Right cardiac atrium (tissue), 5 donors: Measurements from ENCODE around the gene HMGXB3. TPM values are rescaled to one million over a fixed set of nuclear protein-coding genes. Genes with fewer than 3 reads are reported as not detected.

Experiments
- ATAC-seq, 2 donors: fragments of 200-7000 bp; cut with Tn5 transposase; one replicate each; pipeline versions ENCODE4 v1.8.0 to v1.9.1; 2020; ENCODE audit warnings: moderate library complexity in 2 of 2, mild to moderate bottlenecking in 1 of 2
- DNase-seq, 3 donors: peaks; one replicate each; pipeline ENCODE4 v3.0.0-alpha.2; 2020
- H3K27ac ChIP-seq: one replicate; pipeline ENCODE4 v1.5.1; 2013; ENCODE audit warnings: mild to moderate bottlenecking, low read length, control low read depth, moderate library complexity
- H3K27me3 ChIP-seq: one replicate; pipeline ENCODE4 v1.6.1; 2013; ENCODE audit not compliant: control insufficient read depth, insufficient read depth
- H3K4me1 ChIP-seq: one replicate; pipeline ENCODE4 v1.6.1; 2013; ENCODE audit warnings: low read length; ENCODE audit not compliant: control insufficient read depth, insufficient read depth
- H3K4me3 ChIP-seq: one replicate; pipeline ENCODE4 v1.5.1; 2013; ENCODE audit warnings: low read length, control low read depth
- H3K9me3 ChIP-seq: one replicate; pipeline ENCODE4 v1.6.1; 2013; ENCODE audit warnings: low read length; ENCODE audit not compliant: control insufficient read depth
- WGBS: extraction: QIAGEN DNeasy Blood & Tissue Kit; methylation state at CpG from one replicate; pipeline ENCODE4 v1.1.7; 2013; 5-methylcytosine and 5-hydroxymethylcytosine counted together
- intact Hi-C, 4 donors: fragments of 100-400 bp; cut with DNase I; formaldehyde crosslinking; loops; one replicate each; pipeline versions ENCODE4 v1.11.0 to v1.14.0; 2022 to 2023
- polyA plus RNA-seq: library from polyadenylated mRNA; stranded (reverse); fragments of 200-250 nt; gene quantifications from one replicate; pipeline ENCODE4 v1.2.3, GENCODE V29; 2013
- total RNA-seq, 4 donors: library from RNA; stranded (reverse); fragmentation: NEBNext Ultra II Directional; extraction: Animal tissue kit (Norgen Biotek cat#: 25700); gene quantifications; one replicate each; pipeline ENCODE4 v1.2.1, GENCODE V29; 2021
- donor health status: healthy with polysubstance abuse.
- donor health status: DM: no; HTN: yes; CAD: no.
- donor health status: DM: no; HTN: no; CAD: no.
- donor health status: DM: no; HTN: yes; CAD: no; lungs with severe emphysema.
- donor health status: DM: yes; HTN: yes; CAD: no.

HMGXB3 gene
- total and polyA plus RNA-seq, 5 donors, result 9.3 to 19.6 (median 14.8) TPM

- intact Hi-C loops, result no loop called here
- no peaks in the 10 kb centered on the region for H3K9me3 ChIP-seq
- no peak overlapping the region for H3K27ac ChIP-seq
- H3K4me3 ChIP-seq, result no peak overlapping the region
- no peak for ATAC-seq
- 81% methylated on average over 7 of the region's 7 CpGs for WGBS
- DNase-seq, result no peak
- no peaks in the 10 kb centered on the region for H3K27me3 ChIP-seq
- H3K4me1 ChIP-seq, result no peaks in the 10 kb centered on the region
Observed at GRCh38 chr5:150060471-150060870, 59.9 kb downstream of the HMGXB3 start.

- DNase-seq, result no peak
- Histone ChIP-seq H3K27me3 (no peaks in the 10 kb centered on the region), H3K4me1 (no peaks in the 10 kb centered on the region), H3K9me3 (no peaks in the 10 kb centered on the region), H3K27ac (no peak overlapping the region), H3K4me3 (no peak overlapping the region)
- 92% methylated on average over 12 of the region's 12 CpGs for WGBS
- ATAC-seq, result no peak
- intact Hi-C loops, result no loop called here
Observed at GRCh38 chr5:150061538-150061995, 61.0 kb downstream of the HMGXB3 start.

- WGBS, result 90% methylated on average over 2 of the region's 2 CpGs
- no peaks in the 10 kb centered on the region for H3K4me1 ChIP-seq
- H3K9me3 ChIP-seq, result no peaks in the 10 kb centered on the region
- ATAC-seq (no peak), DNase-seq (no peak)
- no peak overlapping the region for H3K4me3 ChIP-seq
- intact Hi-C loops, result no loop called here
- no peaks in the 10 kb centered on the region for H3K27me3 ChIP-seq
- H3K27ac ChIP-seq, result no peak overlapping the region
Observed at GRCh38 chr5:150062216-150062922, 61.8 kb downstream of the HMGXB3 start.

- Histone ChIP-seq H3K9me3 (no peaks in the 10 kb centered on the region), H3K4me3 (no peak overlapping the region), H3K27me3 (no peaks in the 10 kb centered on the region), H3K27ac (no peak overlapping the region), H3K4me1 (no peaks in the 10 kb centered on the region)
- intact Hi-C loops, result no loop called here
- DNase-seq (no peak), ATAC-seq (no peak)
- 79% methylated on average over 5 of the region's 5 CpGs for WGBS
Observed at GRCh38 chr5:150063638-150064037, 63.1 kb downstream of the HMGXB3 start.

- H3K9me3 ChIP-seq, result no peaks in the 10 kb centered on the region
- H3K4me3 ChIP-seq, result no peak overlapping the region
- no peaks in the 10 kb centered on the region for H3K27me3 ChIP-seq
- H3K4me1 ChIP-seq, result no peaks in the 10 kb centered on the region
- 89% methylated on average over 7 of the region's 7 CpGs for WGBS
- no peak overlapping the region for H3K27ac ChIP-seq
- DNase-seq (no peak), ATAC-seq (no peak)
- intact Hi-C loops, result no loop called here
Observed at GRCh38 chr5:150064681-150065220, 64.2 kb downstream of the HMGXB3 start.

GRCh38 chr5:150065346-150065745 is 64.8 kb downstream of the HMGXB3 start:
- WGBS, result 67% methylated on average over 6 of the region's 6 CpGs
- no peak overlapping the region for H3K27ac ChIP-seq
- DNase-seq, result peak; percentile 55 to 76 (median 75)
- no peak overlapping the region for H3K4me3 ChIP-seq
- H3K27me3 ChIP-seq, result no peaks in the 10 kb centered on the region
- no peaks in the 10 kb centered on the region for H3K9me3 ChIP-seq
- peak; percentile 50 to 62 for ATAC-seq
- no peaks in the 10 kb centered on the region for H3K4me1 ChIP-seq
- intact Hi-C loops, result no loop called here

GRCh38 chr5:150065886-150066285 is 65.3 kb downstream of the HMGXB3 start:
- Histone ChIP-seq H3K27me3 (no peaks in the 10 kb centered on the region), H3K4me1 (no peaks in the 10 kb centered on the region), H3K27ac (no peak overlapping the region), H3K4me3 (no peak overlapping the region), H3K9me3 (no peaks in the 10 kb centered on the region)
- intact Hi-C loops, result no loop called here
- ATAC-seq, result peak; percentile 54 to 60
- WGBS, result 64% methylated on average over 10 of the region's 10 CpGs
- DNase-seq, result peak; percentile 65 to 75 (median 65)

- no peaks in the 10 kb centered on the region for H3K27me3 ChIP-seq
- H3K27ac ChIP-seq, result no peak overlapping the region
- WGBS, result 94% methylated on average over 5 of the region's 5 CpGs
- H3K4me3 ChIP-seq, result no peak overlapping the region
- DNase-seq, result no peak
- no peaks in the 10 kb centered on the region for H3K9me3 ChIP-seq
- intact Hi-C loops, result no loop called here
- no peak for ATAC-seq
- H3K4me1 ChIP-seq, result no peaks in the 10 kb centered on the region
Observed at GRCh38 chr5:150066436-150066835, 65.9 kb downstream of the HMGXB3 start.

GRCh38 chr5:150066901-150067396 is 66.4 kb downstream of the HMGXB3 start:
- H3K9me3 ChIP-seq, result no peaks in the 10 kb centered on the region
- H3K27me3 ChIP-seq, result no peaks in the 10 kb centered on the region
- WGBS, result 85% methylated on average over 2 of the region's 2 CpGs
- H3K4me1 ChIP-seq, result no peaks in the 10 kb centered on the region
- no peak overlapping the region for H3K4me3 ChIP-seq
- intact Hi-C loops, result no loop called here
- peak in 1 of 2 donors; percentile 9 for ATAC-seq
- H3K27ac ChIP-seq, result no peak overlapping the region
- DNase-seq, result no peak

- no peak for DNase-seq
- intact Hi-C loops, result no loop called here
- no peak overlapping the region for H3K27ac ChIP-seq
- no peak overlapping the region for H3K4me3 ChIP-seq
- no peak for ATAC-seq
- H3K27me3 ChIP-seq, result no peaks in the 10 kb centered on the region
- WGBS, result 87% methylated on average over 6 of the region's 6 CpGs
- H3K4me1 ChIP-seq, result no peaks in the 10 kb centered on the region
- H3K9me3 ChIP-seq, result no peaks in the 10 kb centered on the region
Observed at GRCh38 chr5:150067405-150067960, 66.9 kb downstream of the HMGXB3 start.

GRCh38 chr5:150068071-150068470 is 67.5 kb downstream of the HMGXB3 start:
- DNase-seq (no peak), ATAC-seq (no peak)
- 95% methylated on average over 6 of the region's 6 CpGs for WGBS
- no peaks in the 10 kb centered on the region for H3K4me1 ChIP-seq
- no peaks in the 10 kb centered on the region for H3K27me3 ChIP-seq
- intact Hi-C loops, result no loop called here
- no peak overlapping the region for H3K27ac ChIP-seq
- H3K9me3 ChIP-seq, result no peaks in the 10 kb centered on the region
- H3K4me3 ChIP-seq, result no peak overlapping the region
